Measurements from ENCODE around the gene SORBS1. TPM values are rescaled to one million over a fixed set of nuclear protein-coding genes. Genes with fewer than 3 reads are reported as not detected.

SORBS1 gene
- total and polyA plus RNA-seq, 2 of the 13 experiments (the other 11 are each of a cell fraction or from before 2014, with no cell fraction given) = 16.8 to 39.8 TPM

DNA sequence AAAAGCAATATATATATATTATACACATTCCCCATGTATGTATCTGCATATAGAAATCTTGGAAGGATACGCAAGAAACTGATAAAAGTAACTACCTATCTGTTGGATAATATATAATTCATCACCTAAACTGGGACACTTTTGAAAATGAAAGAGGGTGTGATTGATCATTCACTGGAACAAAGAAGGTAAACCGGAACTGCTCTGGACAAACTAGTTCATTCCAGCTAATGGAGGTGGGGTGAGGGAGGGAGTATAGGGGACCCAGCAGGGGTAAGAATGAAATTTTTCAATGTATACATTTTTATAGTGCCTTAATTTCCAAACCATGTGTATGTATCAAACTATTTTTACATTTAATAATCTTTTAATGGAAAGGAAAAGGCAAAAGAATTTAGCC, 25.6 kb downstream of the SORBS1 start:
- Histone ChIP-seq H3K4me1 (ENCODE audit: insufficient read depth, low read length) (peaks cover 85% of the 10 kb centered on the region), H3K27me3 (ENCODE audit: control insufficient read depth in 1 of 2, insufficient read depth in 2 of 2, low read length in 2 of 2) (no peaks in the 10 kb centered on the region), H4K20me1 (ENCODE audit: insufficient read depth, low read length) (no peaks in the 10 kb centered on the region), H3K4me3 (replicated peaks in 1 of 3; ENCODE audit: insufficient read depth in 1 of 3, low read depth in 2 of 3, low read length in 3 of 3) (no peak overlapping the region), H3K27ac (ENCODE audit: extremely low read length, insufficient read depth, low read length) (no peak overlapping the region), H3K36me3 (replicated peaks in 1 of 2; ENCODE audit: control insufficient read depth in 1 of 2, insufficient read depth in 2 of 2, low read length in 2 of 2) (peaks cover 0 to 1% of the 10 kb centered on the region in 2 experiments; a peak in 1 of 5 replicates), H3K79me2 (ENCODE audit: insufficient read depth, low read length) (peaks cover 81% of the 10 kb centered on the region), H3K4me2 (ENCODE audit: low read depth, low read length) (no peak overlapping the region), H3K9me3 (ENCODE audit: low read length) (no peaks in the 10 kb centered on the region), H2AFZ (ENCODE audit: low read length) (no peak overlapping the region), H3K9ac (ENCODE audit: insufficient read depth, low read depth, low read length) (no peak overlapping the region)
- CTCF ChIA-PET (ENCODE audit: low intra/inter-chr PET ratio, low total read pairs) = no interaction called here
- no peak for FAIRE-seq
- intact Hi-C loops (cut with micrococcal nuclease; ENCODE audit: unreplicated experiment) = no loop called here
- no peak for TF ChIP-seq ZNF251 (CRISPR knock-in tag; IDR thresholded peaks at IDR 0.05)
- no peak for TF ChIP-seq CREM (IDR thresholded peaks at IDR 0.05)
- no peak for TF ChIP-seq CREM (CRISPR knock-in tag; IDR thresholded peaks at IDR 0.05)
- TF ChIP-seq HNF4G (IDR thresholded peaks at IDR 0.05; ENCODE audit: borderline replicate concordance, low read depth, low read length) = no peak
- TF ChIP-seq HNF4G (CRISPR knock-in tag; IDR thresholded peaks at IDR 0.05; ENCODE audit: borderline replicate concordance, low read depth) = no peak
- TF ChIP-seq, protein P1, sequence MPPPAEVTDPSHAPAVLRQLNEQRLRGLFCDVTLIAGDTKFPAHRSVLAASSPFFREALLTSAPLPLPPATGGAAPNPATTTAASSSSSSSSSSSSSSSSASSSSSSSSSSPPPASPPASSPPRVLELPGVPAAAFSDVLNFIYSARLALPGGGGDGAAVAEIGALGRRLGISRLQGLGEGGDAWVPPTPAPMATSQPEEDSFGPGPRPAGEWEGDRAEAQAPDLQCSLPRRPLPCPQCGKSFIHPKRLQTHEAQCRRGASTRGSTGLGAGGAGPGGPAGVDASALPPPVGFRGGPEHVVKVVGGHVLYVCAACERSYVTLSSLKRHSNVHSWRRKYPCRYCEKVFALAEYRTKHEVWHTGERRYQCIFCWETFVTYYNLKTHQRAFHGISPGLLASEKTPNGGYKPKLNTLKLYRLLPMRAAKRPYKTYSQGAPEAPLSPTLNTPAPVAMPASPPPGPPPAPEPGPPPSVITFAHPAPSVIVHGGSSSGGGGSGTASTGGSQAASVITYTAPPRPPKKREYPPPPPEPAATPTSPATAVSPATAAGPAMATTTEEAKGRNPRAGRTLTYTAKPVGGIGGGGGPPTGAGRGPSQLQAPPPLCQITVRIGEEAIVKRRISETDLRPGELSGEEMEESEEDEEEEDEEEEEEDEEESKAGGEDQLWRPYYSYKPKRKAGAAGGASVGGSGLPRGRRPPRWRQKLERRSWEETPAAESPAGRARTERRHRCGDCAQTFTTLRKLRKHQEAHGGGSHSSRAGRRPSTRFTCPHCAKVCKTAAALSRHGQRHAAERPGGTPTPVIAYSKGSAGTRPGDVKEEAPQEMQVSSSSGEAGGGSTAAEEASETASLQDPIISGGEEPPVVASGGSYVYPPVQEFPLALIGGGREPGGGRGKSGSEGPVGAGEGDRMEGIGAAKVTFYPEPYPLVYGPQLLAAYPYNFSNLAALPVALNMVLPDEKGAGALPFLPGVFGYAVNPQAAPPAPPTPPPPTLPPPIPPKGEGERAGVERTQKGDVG (CRISPR knock-in tag; IDR thresholded peaks at IDR 0.05; ENCODE audit: borderline replicate concordance) = no peak
- no peak for TF ChIP-seq KDM4B (CRISPR knock-in tag; IDR thresholded peaks at IDR 0.05)
- TF ChIP-seq POGK (CRISPR knock-in tag; conservative IDR thresholded peaks at IDR 0.05) = no peak
- no peak for TF ChIP-seq HMG20A (CRISPR knock-in tag; IDR thresholded peaks at IDR 0.05; ENCODE audit: borderline replicate concordance)
- no peak for TF ChIP-seq PAWR (CRISPR knock-in tag; IDR thresholded peaks at IDR 0.05; ENCODE audit: borderline replicate concordance)
- in situ Hi-C loops (cut with HindIII; ENCODE audit: extremely low pct_ligation_motif_present, low pct_unique_long_range_greater_than_20kb) = no loop called here
- 95% methylated on average over 2 of the region's 2 CpGs for WGBS (ENCODE audit: low lambda C conversion rate)
- no peak for ATAC-seq
- POLR2A ChIA-PET = no interaction called here
- DNase-seq (ENCODE audit: low spot score) = no peak
- no TSS peak for BruUV-seq (replicated peaks)
